A172 (cell line): ENCODE data around the gene CSNK2A1. TPM values are rescaled to one million over a fixed set of nuclear protein-coding genes. Genes with fewer than 3 reads are reported as not detected.
A peak's percentile ranks its signal among the peaks of the same experiment; 100 is the strongest.
"Not testable (repeated sequence)": the region's sequence is repeated elsewhere in the genome, so short reads cannot be mapped to it uniquely, and the experiment has no call there.

ENCODE experiments used
- DNase-seq: peaks from one replicate; pipeline ENCODE4 v3.0.0-alpha.2; 2015; ENCODE audit warnings: low spot score
- total RNA-seq: library from RNA; depleted of rRNA; stranded (reverse); fragments of >200 nt; shearing (Covaris generic); gene quantifications from 2 replicates; pipeline ENCODE4 v1.2.3, GENCODE V29; 2014

CSNK2A1 gene
- total RNA-seq, 1 experiment from 2014 or later, result 258 TPM

DNA sequence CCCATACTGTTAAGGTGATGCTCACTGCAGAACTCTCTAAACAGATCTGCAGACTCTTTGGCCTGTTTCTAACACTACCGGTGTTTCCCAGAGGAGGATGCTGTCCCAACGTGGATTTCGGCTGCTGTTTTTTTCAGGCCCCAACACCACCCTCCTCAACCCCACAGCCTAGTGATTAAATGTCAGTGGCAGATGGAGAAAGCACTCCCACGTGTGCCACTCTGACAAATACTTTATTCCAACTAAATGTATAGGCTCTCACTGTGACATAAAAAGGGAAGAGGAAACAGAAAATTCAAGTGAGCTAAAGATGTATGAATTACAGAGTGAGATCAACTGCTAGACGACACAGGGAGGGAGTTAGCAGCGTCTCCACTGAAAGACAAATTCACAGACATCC lies 84.8 kb downstream of the CSNK2A1 start:
- no peak for DNase-seq

DNA sequence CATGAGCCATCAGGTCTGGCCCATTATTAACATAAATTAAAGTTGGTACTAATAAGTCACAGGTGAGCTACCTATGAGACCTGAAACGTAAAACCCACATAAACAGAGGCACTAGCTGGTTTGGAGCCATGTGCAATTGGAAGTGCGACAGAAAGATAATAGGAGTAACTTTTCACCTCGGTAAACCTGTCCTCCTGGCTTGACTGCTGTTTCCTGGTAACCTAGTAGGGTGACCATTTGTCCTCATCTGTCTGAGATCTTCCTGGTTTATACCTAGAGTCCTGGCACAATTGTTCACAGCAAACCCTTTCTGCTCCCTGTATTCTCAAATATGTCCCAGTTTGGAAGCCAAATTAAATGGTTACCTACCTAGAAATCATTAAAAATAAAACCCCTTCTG lies 88.6 kb downstream of the CSNK2A1 start:
- DNase-seq, result no peak

DNA sequence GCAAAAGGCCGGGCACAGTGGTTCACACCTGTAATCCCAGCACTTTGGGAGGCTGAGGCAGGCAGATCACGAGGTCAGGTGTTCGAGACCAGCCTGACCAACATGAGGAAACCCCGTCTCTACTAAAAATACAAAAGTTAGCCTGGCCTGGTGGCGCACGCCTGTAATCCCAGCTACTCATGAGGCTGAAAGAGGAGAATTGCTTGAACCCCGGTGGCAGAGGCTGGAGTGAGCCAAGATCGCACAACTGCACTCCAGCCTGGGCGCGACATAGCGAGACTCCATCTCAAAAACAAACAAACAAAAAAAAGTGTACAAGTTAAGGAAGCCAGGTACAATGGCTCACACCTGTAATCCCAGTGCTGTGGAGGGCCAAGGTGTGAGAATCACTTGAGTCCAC lies 91.6 kb downstream of the CSNK2A1 start:
- DNase-seq, result not testable (repeated sequence)

DNA sequence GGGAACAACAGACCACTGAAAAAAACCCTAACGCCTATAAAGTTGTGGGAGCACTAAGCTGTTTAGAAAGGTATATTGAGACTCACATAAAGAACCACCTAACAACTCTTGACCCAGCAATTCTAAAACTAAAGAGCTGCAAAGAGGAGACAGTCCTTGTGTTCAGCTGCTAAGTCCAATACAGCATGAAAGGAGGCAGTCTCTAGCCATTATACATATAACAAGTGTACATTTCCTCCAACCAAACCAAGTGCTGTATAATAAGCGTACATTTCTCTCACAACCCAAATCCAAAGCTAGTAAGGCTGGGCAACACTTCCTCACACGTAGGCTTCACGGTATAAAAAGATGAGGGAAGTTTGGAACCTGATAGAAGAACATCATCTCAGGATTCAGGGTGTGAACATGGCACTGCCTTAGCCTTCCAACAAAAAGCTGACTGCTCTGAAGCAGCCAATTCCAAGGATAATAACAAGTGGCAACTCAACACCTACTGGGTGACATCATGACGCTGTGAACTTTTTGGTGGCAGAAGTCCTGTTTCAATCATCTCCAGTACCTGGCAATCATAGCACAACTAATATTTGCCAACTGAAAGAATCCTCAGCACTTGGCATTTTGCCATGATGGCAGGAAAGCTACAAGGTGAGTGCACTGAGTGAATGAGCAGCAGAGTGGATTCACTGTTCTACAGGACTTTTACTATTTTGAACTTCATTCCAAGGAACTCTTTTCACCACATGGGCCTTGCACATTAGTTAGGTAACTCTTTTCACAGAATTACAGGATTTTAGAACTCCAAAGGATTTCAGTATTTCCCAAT lies 97.9 kb downstream of the CSNK2A1 start:
- no peak for DNase-seq

DNA sequence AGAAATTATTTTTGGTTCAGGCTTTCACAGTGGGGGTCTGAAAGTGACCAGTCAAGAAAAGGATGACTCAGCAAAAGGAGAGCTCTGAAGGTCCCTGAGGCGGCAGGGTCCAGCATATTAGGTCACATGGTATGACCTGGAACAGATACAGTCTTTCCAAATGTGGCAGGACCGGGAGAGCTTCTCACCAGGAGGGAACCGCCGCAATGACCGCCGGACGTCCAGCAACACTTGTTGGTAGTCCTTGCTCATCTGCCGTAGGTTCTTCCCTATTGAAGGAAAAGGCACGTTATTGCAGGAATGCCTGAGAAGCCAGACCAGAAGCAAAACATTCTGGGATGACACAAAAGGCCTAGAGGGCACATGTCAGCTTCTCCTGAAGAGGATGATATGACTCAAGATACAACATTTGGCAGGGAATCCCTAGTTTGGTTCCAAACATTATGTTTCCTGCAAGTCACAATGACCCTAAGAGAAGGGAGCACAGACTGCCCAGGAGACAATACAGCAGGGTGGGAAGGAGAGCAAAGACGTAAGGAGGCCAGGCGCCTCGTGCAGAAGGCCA lies 98.6 kb downstream of the CSNK2A1 start:
- peak; percentile 81 for DNase-seq

DNA sequence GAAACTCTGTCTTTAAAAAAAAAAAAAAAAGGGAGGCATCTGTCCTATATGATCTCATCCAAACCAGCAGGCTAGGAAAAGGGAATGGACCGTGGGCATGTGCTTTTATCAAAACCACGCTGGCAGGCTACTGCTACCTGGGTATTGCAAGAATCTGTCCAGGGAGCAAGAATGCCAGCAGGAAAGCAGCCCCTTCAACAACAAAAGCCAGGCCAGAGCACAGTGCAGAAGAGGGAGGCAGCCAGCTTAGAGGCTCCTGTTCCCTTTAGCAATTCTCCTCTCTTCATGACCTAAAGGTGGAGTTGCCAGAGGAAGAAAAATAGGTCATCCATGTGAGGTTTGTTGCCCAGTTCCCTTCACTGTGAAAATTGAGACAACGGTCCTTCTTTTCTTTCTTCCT lies 99.5 kb downstream of the CSNK2A1 start:
- no peak for DNase-seq

DNA sequence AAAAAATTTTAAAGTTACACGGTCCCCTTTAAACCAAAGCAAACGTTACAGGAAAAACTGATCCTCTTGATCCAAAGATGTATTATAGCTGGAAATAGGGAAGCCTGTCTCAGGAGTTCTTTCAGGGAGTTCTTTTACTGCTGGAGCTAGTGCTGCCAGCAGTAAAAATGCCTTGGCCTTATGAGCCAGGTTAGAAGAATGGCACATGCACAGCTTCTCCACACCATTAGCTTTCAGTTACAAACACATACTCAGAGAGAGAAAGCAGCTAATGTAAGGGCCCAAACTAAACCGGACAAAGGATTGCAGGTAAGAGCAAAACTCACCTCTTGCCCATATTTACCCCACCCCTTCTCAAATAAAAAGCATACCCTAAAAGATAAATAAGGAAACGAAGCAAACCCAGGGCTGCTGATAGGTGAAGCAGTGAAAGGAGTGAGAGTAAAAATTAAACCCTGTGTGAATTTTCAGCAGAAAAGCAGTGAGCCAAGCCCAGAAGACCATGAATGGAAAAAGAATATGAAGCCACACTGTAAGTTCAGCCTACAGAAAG lies 100.3 kb downstream of the CSNK2A1 start:
- DNase-seq, result no peak

DNA sequence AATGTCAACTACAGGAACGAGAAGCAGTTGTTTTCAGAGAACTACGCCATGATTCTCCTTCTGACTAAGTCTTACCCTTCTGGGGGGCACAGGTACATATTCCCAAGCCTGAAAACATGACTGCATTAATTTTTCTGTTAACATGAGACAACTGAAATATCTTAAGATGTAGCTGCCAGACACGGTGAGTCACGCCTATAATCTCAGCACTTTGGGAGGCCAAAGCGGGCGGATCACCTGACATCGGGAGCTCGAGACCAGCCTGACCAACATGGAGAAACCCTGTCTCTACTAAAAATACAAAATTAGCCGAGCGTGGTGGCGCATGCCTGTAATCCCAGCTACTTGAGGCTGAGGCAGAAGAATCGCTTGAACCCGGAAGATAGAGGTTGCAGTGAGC lies 103.0 kb downstream of the CSNK2A1 start:
- peak; percentile 67 for DNase-seq

DNA sequence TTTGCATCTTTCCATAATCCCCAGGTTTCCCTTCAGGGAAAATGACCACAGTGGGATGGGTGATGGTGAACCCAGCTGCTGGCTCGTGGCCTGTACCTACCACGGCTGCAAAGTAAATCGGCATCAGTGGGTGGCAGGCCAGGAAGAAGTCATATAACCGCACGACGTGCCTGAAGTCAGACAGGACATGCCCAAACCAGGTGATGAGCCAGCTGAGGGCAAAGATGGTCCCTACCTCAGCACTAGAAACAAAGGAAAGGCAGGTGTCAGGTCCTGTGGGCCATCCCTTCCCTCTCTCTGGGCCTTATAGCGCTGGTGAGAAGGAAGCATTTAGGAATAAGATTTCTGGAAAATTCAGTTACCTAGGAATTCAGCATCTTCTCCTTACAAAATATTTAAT lies 103.4 kb downstream of the CSNK2A1 start:
- no peak for DNase-seq

DNA sequence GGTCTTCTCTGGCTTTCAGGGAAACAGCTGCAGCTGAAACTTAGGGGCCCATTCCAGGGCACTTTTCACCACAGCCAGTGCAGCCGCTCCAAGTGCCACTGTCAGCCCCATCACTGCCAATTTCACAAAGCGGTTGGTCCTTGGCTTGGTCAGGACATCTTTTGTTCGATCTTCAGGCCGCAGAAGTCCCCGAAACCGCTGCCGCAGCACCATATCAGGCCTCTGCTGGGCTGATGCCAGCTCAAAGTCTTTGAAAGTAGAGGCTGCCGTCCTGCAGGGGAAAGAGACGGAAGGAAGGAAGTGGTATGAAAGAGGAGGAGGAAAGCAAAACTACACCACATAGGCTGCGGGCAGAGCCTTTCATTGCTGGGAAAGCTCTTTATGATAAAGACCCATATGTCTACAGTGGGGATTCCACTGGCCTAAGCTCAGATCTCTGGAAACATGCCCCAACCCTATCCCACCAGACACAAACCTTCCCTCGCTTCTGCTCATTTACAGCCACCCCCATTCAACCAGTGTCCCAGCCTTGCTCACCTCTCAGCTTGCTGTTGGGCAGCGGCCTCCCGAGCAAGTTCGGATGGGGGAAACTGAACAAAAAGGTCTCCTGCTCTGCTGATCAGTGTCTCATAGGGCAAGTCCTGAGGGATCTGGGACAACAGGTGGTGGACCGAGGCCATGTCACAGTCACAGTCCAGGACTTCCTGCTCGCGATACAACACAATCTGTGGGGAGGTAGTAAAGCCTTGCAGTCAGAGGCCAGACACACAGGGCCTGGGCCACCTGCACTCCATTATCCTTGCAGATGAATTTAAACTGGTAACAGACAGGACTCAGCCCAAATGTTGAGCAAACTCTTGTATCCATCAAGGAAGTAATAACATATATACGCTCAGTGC lies 104.8 kb downstream of the CSNK2A1 start:
- no peak for DNase-seq

DNA sequence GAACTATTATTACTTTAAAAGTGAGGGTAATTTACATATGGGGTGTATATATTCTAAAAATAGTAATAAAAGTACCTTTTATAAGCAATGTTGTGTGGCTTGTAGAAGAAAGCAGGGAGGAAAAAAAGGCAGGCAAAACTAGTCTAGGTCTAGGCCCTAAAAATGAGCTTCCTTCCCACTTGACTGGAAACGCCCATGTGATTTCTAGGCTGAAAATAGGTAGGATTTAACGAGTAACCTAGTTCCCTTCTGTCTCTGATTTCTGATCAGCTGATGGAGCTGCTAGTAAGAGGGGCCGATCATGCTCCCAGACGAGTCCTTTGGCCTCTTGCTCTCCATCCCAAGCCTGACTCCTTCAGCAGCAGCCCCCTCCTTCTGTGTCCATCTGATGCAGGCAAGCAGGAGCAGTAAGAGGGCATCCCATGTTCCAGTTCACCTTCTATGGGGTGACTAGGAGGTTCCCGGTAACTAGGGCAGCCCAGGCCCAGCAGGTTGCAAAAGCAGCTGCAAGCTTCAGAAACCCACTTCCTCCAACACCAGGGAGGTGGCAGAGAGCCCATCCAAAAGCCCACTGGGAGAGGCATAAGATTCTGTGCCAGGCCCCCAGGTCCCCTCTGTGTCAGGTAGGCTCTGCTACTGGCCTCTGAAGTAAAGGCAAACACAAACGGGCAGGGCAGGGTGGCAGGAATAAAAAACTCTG lies 105.7 kb downstream of the CSNK2A1 start:
- no peak for DNase-seq

DNA sequence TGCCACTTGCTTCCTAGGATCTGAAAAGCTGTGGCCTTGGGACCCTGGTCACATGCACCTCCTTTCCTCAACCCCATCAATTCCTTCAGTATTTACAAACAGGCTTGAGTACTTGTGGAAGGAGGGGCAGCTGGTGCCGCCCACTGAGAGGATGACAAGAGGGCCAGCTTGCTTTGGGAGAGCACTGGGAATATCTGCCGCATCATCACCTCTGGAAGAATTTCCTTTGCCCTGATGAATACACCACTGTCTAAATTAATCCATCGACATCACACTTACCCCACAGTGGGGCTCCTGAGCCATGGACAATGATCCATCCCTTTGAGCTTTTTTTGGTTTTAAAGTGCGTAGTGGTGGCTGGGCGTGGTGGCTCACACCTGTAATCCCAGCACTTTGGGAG lies 107.1 kb downstream of the CSNK2A1 start:
- no peak for DNase-seq

DNA sequence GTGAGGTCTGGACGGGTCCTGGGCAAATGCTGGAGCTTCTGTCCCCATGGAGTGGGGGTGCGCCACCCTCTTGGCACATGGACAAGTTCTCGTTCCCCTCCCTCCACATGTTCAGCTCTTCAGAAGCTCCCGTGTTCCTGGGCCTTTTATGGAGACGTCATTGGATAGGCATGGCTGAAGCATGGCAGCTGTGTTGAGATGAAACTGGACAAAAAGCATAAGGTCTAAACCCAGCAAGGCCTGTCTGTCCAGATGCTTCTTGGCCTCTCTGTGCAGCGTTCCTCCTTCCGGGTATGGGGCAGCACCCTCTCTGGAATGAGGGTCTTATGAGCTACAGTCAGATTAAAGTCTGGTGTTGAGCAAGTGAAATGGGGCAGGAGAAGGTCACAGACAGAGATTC lies 108.0 kb downstream of the CSNK2A1 start:
- no peak for DNase-seq

DNA sequence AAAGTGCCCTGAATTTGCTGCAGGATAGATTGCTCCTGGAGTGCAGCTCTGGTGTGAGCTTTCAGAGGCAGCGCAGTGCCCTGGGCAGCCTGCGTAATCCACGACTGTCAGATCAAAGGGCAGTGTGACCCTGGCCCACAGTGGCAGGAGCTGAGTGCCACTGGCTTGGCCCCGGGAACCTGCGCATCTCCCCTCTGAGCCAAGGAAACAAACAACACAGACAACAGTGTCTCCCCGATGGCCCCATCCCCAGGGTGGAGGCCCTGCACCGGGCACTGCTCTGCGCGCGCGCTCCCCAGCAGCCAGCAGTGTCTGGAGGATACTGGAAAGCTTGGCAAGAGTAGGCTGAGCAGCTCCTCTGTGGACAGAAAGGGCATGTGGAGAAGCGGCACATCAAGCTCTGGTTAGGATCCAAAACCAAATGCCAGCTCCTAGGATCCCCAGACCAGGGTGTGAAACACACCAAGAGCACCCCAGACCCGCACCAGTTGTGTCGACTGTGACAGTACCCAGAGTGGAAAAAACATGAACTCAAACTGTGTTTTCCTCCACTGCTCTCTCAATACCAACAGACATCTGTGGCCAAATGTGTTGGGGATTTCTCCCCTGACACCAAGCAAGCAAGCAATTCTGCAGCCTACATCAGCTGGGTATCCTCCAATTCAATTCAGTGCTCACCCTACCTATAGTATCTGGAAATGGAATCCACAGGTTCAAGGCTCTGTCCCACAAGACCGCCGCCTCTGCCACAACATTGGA lies 108.8 kb downstream of the CSNK2A1 start:
- DNase-seq, result no peak

DNA sequence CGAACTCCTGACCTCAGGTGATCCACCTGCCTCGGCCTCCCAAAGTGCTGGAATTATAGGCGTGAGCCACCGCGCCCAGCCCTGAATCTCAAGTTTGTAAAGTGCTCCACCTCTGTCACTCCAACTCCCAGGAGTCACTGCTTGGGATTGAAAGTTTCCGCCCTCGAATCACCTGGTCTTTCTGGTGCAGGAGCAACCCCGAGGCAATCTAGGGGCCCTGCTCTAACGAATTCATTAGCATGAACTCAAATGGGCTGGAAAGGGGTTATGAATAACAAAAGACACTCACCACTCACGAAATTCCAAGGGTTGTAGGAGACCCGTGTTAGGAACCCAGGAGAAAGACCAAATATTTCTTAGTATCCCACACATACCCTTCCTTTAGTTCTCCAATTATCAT lies 109.4 kb downstream of the CSNK2A1 start:
- no peak for DNase-seq

DNA sequence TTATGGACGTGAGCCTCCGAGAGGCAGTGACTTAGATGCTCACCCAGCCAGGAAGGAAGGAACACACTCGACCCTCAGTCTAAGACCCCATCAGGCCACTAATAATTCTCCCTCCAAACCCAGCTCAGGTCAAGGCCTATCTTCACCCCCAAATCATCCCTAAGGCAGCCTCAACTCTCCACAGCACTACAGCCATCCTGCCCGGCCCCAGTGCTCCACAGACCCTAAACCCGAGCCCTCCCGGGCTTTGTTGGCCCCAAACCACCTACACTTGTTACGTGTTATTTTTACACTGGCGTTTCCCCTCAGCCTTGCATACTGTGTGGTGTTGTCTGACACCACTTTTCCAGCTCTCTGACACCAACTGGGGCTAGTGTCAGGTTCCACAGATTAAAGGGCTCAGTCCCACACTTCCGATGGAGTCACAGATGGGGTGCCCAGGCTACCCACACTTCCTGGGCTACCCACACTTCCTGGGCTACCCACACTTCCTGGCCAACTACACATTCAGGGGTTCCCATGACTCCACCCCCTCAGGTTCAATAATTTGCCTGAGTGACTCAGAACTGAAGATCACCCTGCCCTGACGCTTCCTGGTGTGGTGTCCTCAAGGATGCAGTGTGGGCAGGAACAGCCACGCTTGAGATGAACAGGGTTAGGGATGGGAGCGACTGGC lies 110.2 kb downstream of the CSNK2A1 start:
- peak; percentile 53 for DNase-seq

DNA sequence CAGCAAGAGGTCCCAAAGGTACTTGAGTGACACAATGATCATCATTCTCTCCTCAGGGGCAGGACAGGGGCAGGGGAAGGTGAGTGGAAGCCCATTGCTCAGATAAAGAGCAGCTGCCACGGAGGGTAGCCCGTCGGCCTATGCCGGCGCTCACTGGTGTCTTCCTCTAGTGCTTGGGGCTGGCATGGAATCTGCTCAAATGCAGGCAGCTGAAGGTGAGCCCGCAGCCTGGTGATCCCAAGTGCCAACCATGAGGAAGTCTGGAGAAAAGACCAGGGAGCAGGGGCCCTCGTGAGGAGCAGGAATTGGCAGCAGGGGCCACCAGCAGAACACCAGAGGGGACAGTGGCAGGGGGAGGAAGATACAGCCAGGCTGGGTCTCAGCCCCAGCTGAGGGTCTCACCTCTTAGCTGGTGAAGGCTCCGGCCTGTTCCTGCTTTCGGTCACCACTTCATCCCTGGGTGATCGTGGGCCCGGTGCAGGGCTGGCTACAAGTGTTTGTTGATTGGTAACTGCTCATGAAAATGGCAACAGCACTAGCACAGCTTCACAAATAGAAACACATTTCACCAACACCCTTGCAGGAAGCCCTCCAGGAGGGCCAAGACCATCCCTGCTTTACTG lies 110.8 kb downstream of the CSNK2A1 start:
- no peak for DNase-seq

DNA sequence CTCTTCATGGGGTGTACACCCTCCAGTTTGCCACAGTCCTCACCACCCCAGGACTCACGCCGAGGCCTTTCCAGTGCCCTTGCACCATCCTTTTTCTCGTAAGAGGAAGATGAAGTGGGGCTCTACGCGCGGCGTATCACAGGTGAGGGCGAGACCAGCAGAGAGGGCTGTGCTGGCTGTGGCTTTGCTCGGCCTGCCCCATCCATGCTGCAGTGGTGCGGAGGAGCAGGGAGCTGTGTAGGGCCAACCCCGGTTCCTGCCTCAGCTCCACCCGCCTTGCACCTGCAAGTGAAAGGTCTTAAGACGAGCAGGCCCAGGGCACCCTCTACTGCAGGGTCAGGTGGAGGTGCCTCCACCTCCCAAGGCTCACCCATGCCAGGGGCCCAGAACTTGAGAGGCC lies 111.4 kb downstream of the CSNK2A1 start:
- DNase-seq, result no peak

DNA sequence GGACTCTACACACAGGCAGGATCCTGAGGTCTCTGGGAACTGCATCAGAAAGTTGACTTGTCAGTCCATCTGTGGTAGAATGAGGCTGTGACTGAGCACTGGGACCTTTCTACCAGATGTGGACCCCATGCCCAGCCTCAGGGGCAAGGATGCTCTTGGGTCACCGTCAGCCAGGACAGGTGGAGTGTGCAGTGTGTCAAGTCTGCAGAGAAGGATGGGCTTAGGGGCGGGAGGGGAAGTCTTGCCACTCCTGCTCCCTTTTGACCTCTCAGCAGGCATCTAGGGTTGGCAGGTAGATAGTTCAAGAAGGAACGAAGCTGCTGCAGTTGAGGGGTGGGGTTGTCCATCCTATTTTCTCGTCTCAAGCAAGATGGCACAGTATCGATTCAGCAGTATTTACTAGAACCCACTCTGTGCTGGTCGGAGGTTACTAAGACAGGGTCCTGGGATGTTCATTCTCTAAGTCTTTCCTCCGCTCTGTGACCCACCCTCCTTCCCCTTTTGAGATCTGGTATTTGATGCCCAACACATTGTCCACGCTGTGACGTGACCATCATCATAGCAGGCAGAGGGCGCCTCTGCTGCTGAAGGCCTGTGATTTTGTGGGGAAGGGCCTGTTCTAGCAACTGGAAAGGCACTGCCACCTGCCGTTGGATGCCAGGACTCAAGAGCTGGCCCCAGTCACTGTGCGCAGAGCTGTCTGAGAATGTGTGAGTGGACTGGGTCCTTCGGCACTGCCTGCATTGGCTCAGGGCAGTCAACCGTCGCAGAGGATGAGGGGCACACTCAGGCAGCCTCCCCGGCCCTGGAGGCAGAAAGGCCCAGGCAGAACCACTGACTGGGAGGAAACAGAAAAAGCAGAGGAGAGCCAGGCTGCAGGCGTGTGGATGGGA lies 112.3 kb downstream of the CSNK2A1 start:
- DNase-seq, result peak; percentile 63
